ENCODE results near the gene MYCN.

DNA sequence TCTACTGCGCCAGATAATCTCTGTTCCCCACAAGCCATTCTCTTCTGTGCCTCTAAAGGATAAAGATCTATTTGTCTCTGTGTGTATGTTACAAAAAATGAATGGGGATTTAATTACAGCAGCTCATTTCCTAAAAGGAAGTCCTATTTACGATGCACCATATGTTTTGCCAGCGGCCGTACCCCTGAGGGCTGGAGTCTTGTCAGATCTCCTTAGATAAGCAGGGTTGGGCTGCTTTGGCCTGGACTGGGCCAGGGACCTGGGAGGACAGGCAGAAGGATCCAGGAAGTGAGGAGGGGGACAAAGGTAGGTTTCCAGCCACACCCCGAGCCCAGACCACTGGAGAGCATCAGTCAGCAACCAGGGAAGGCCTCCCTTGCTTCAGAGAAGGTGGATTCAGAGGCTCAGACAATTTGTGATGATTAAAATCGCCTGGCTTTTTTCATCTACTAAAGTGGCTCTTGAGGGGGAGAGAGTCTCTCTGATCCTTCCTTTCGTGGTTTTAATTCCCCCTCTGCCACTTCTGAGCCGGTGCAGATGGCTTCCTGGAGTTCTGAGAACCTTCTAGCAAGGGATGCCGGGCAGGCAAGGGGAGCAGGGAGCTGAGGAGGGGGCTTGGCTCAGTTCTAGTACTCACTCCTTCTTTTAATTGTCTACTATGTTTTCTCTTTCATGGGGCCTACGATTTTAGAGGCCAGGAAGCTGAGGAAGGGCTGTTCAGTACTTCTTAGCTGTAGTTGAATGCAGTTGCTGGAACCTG lies 42.1 kb downstream of the MYCN start:
- TF ChIP-seq ZNF331 (CRISPR knock-in tag; IDR thresholded peaks at IDR 0.05) = no peak
- TF ChIP-seq KDM1A (CRISPR knock-in tag; IDR thresholded peaks at IDR 0.05) = no peak
- TF ChIP-seq ZNF549 (CRISPR knock-in tag; IDR thresholded peaks at IDR 0.05) = no peak
- TF ChIP-seq FOXM1 (CRISPR knock-in tag; IDR thresholded peaks at IDR 0.05) = no peak

Measured in HepG2 (cell line).